GM19397 (cell line): ENCODE data around the gene FCMR.
A peak's percentile ranks its signal among the peaks of the same experiment; 100 is the strongest.
"Not testable (repeated sequence)": the region's sequence is repeated elsewhere in the genome, so short reads cannot be mapped to it uniquely, and the experiment has no call there.

ENCODE experiments used
- ATAC-seq: cut with Tn5 transposase; IDR thresholded peaks from one replicate; pipeline ENCODE4 v1.9.1; 2021; ENCODE audit warnings: mild to moderate bottlenecking, moderate library complexity; ENCODE audit not compliant: unreplicated experiment

Gene FCMR

GRCh38 chr1:206924592-206925105, 2.9 kb upstream of the FCMR start:
- peak; percentile 5 for ATAC-seq

GRCh38 chr1:206923961-206924557, 2.3 kb upstream of the FCMR start:
- ATAC-seq: not testable (repeated sequence)

- ATAC-seq: peak; percentile 45
These were observed 1.5 kb upstream of the FCMR start for GRCh38 chr1:206923009-206923960.

GRCh38 chr1:206922524-206922923, 783 bp upstream of the FCMR start:
- no peak for ATAC-seq

- ATAC-seq: no peak
These were observed 3.7 kb downstream of the FCMR start for GRCh38 chr1:206918076-206918475.

- ATAC-seq: no peak
These were observed 5.6 kb downstream of the FCMR start for GRCh38 chr1:206916000-206916709.

GRCh38 chr1:206915030-206915735, 6.6 kb downstream of the FCMR start:
- no peak for ATAC-seq

GRCh38 chr1:206913766-206914537, 7.8 kb downstream of the FCMR start:
- no peak for ATAC-seq

- no peak for ATAC-seq
These were observed 9.2 kb downstream of the FCMR start for GRCh38 chr1:206912445-206913095.

- no peak for ATAC-seq
These were observed 10.6 kb downstream of the FCMR start for GRCh38 chr1:206911064-206911663.

- ATAC-seq: no peak
These were observed 11.8 kb downstream of the FCMR start for GRCh38 chr1:206909883-206910318.

- ATAC-seq: no peak
These were observed 12.4 kb downstream of the FCMR start for GRCh38 chr1:206909161-206909882.

- ATAC-seq: no peak
These were observed 13.7 kb downstream of the FCMR start for GRCh38 chr1:206908038-206908437.

- ATAC-seq: no peak
These were observed 14.3 kb downstream of the FCMR start for GRCh38 chr1:206907304-206907991.

- ATAC-seq: peak; percentile 79
These were observed 16.2 kb downstream of the FCMR start for GRCh38 chr1:206905295-206906164.

- ATAC-seq: no peak
These were observed 17.2 kb downstream of the FCMR start for GRCh38 chr1:206904423-206905142.
